HG03108 (cell line): ENCODE measurements around the gene COL24A1.
"Not testable (repeated sequence)": the region's sequence is repeated elsewhere in the genome, so short reads cannot be mapped to it uniquely, and the experiment has no call there.

Experiments used
- ATAC-seq: cut with Tn5 transposase; IDR thresholded peaks from one replicate; pipeline ENCODE4 v1.9.1; 2021; ENCODE audit warnings: moderate library complexity; ENCODE audit not compliant: unreplicated experiment

The COL24A1 gene

DNA sequence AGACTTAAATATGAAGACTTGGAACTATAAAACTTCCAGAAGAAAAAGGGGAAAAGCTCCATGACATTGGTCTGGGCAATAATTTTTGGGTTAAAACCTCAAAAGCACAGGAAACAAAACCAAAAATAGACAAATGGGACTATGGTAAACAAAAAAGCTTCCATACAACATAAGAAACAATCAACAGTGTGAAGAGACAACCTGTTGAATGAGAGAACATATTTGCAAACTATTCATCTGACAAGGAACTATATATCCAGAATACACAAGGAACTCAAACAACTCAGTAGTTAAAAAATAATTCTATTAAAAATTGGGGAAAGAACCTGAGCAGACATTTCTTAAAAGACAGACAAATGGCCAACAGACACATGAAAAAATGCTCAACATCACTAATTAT lies 255.7 kb downstream of the COL24A1 start:
- no peak for ATAC-seq

DNA sequence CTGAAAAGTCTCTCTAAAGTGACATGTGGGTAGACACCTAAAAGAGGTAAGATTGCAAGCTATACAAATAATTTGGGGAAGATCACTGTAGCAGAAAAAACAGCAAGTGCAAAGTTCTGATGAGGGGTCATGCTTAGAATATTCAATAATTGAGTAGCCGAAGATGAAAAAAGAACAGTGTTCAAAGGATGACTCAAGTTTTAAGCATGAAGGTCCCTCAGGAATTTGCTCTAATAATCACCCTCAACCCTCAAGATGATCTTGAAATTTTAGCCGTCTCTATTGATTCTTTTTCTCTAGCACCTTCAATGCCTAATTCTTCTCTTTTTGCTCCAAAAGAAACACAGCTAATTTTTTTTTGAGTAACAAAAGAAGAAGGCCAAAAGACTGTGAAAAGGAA lies 257.7 kb downstream of the COL24A1 start:
- ATAC-seq: no peak

DNA sequence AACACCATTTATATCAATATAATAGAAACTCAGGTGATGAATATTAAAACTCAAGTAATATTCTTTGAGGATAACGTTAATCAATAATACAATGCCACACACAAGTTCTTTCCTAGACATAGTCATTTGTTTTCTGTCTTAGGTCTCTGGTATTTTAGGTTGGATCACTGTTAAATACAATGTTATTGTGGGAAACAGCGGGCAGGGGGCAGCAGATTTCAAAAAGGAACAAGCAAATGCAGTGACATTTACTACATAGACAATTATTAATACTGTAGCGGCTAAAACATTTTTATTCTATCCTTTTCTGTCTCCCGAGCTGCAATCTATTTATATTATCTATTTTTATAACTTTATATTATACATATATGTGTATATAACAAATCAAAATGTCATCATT lies 261.9 kb downstream of the COL24A1 start:
- peak; percentile 64 for ATAC-seq

DNA sequence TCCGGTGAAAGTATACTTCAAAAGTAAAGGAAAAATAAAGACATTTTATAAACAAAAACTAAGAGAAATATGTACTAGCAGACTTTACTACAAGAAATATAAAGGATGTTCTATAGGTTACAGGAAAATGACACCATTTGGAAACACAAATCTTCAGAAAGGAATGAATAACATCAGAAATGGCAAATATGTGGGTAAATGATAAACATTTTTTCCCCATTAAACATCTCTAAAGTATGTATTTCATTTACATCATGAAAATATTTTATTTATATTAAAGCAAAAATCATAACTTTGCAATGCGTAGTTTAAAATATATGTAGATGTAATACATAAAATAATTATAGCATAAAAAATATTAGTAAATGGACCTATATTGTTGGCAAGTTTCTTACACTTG lies 264.2 kb downstream of the COL24A1 start:
- ATAC-seq: no peak

DNA sequence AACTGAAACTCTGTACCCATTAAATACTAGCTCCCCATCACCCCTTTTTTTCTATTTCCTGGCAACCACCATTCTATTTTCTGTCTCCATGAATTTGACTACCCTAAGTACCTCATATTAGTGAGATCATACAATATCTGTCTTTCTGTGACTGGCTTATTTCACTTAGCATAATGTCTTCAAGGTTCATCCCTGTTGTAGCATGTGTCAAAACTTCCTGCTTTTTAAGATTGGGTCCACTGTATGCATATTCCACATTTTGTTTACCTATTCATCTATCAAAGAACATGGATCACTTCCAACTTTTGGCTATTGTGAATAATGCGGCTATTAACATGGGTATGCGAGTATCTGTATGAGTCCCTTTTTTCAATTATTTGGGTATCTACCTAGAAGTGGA lies 266.7 kb downstream of the COL24A1 start:
- ATAC-seq: no peak

DNA sequence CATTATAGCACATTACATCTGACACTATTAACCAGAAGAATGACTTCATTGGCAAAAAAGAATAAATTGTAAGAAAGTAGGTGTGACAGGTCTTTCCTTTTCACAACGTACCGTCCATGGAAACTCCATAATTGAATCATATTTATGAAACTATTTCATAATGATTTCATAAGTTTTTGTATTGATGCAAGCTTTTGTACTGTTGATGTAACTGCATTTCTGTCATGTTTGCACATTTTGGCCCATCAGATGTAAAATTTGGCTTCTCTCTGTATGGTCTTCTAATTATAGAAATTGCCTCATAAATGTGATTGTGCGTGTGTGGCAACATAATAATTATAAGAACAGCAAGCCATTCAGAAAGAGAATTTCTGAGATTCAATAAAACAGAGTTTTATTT lies 267.7 kb downstream of the COL24A1 start:
- no peak for ATAC-seq

DNA sequence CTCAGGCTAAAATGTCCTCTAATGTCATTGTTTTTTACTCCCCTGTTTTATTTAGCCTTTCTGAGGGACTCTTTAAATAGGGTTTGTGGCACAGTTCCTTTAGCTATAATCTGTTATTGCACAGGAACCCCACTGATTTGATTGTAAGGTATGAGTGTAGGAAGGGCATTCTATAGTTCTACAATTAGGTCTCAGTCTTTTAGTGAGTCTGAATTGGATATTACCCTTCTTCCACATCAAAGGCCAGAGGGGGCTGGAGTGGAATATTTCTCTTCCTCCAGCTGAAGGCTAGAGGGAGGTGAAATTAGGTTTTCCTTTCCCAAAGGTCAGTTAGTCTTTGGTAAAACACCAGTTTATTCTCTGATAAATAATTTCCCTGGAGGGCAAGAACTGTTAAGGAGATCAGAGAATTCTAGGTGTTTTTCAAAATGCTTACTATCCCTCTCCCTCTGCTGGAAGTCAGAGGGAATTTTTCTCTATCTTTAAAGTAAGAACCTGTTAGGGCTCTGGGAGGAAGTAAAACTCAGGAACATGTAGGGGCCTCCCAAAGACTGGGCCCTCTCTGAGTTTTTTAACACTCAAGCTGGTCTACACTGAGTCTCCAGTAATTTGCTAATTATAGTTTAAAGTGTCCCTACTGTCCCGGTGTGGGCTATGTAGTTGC lies 272.1 kb downstream of the COL24A1 start:
- no peak for ATAC-seq

DNA sequence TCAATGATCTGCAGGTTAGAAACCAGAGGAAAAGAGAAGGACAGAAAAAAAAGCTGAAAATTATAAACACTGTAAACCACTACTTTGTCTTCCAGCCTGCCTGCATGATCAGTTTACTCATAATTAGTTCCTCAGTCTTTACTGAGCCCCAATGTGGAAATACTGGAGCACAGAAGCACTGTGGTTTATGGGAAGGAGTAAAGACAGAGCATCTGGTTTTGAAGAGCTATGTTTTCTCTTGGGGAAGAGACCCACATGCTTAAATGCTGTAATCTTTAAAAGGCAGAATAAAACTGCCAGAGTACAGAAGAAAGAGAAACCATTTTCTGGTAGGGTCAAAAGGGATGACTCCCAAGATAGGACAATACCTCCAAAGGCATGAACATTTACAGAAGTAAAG lies 289.4 kb downstream of the COL24A1 start:
- no peak for ATAC-seq

DNA sequence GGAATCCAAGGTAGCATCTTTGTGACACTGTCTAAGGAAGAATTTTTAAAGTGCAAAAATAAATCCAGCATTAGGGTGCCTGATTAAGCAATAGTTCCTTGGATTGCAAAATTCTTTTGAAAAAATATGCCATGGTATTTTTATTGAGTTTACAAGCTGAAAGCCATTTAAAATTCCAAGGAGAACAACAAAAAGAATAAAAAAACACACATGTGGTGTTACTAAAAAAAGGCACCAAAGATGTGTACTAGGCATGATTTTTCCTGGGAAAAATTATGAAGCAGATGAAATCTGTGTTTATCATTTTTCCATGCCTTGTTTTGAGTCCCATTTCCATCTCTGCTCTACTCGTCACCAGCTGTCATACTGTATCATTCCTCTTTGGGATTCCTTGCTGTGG lies 291.4 kb downstream of the COL24A1 start:
- no peak for ATAC-seq

DNA sequence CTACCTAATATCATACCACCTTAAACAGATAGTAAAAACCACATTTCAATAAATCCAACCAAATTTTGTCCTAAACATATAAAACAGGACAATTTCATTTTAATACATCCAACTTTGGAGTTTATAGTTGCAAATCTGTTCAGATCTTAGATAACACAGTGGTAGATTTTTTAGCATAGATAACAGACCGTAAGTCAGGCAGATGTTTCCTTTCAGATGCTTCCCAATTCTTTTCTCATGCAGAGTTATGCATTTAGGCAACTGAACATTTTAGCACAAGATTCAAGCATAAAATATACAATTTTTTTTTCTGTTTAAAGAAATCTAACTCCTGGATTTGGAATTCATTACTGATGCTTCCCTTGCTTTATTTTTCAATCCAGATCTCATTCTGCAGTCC lies 291.8 kb downstream of the COL24A1 start:
- ATAC-seq: no peak

DNA sequence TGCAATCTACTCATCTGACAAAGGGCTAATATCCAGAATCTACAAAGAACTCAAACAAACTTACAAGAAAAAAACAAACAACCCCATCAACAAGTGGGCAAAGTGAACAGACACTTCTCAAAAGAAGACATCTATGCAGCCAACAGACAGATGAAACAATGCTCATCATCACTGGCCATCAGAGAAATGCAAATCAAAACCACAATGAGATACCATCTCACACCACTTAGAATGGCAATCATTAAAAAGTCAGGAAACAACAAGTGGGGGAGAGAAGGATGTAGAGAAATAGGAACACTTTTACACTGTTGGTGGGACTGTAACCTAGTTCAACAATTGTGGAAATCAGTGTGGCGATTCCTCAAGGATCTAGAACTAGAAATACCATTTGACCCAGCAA lies 292.9 kb downstream of the COL24A1 start:
- not testable (repeated sequence) for ATAC-seq

DNA sequence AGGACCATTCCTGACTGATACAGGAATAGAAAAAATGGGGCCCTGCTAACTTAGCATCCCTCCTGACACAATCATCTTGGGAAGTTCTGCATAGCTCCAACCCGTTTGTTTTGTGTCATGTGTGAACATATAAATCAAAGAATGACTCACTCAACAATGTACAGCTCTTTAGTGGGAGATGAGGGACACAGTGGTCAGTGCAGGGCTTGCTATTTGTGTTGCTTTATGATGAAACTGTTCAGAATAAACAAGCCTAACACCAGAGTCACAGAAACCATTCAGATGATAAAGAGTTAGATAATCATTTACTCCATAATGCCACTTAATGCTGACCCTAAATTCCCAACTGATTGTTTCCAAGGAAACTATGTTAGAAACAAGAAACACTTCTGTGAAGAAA lies 294.1 kb downstream of the COL24A1 start:
- ATAC-seq: no peak

DNA sequence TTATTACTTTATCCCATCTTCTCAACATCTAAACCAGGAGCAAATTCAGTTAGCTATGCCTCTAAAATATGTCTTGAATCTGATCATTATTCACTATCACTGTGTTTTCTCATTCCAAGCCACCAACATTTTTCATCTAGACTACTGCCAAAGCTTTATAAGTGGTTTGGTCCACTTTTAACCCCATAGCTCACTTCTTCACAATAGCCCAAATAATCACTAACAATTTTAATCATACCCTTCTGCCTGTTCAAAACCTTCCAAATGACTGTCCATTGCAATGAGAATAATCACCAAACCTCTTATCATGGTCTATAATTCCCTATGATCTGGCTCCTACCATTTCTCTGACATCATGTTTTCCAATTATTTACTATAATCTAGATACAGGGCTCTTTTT lies 298.6 kb downstream of the COL24A1 start:
- ATAC-seq: no peak

DNA sequence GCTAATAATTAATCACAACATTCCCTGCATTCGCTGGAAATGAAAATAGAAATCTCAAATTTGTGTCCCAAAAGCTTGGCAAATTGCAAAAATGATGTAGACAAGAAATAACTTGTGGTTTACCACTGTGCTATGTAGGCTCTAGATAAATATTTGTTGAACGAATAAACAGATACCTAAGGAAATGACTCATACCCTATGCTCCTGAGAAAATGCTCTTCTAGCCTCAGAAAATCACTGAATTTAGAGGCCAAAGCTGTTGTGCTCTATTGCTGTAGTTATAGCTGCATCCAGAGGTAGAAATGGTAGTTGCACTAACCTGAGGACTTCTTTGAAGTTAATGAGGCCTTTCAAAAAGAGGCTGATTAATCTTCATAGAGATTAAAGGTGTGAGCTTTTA lies 306.3 kb downstream of the COL24A1 start:
- ATAC-seq: no peak

DNA sequence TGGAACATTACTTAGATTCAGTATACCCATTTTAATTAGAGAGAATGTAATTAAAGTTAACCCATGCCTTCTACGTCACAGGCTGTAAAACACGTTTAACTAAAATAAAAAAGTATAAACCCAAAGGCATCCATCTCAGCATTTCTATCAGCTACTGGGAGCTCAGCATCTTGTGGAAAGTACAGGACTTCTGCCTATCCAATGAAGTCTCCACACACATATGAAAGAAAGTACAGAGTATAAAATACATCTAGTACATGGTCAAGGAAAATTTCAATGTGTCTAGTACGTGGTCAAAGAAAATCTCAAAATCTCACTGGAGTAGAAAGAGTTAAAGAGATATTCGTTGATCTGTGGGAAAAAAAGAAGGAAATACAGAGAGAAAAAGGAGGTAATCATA lies 306.9 kb downstream of the COL24A1 start:
- no peak for ATAC-seq

DNA sequence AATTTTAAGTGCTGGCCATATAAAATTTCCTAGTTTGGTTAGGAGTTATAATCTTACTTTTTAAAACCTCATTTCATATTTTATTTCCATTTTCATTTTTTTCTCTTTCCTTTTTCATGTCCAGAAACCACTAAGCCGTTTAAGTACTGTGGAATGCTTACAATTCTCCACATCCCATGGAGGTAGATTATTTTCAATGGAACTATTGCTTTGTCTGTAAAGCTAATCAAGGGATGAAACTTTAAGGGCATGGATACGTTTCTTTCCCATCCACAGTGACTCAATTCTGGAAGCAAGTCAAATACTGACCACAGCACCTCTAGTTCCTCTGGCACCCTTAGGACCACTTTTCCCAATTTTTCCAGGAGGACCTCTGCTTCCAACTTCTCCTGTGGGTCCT lies 309.2 kb downstream of the COL24A1 start:
- ATAC-seq: no peak

DNA sequence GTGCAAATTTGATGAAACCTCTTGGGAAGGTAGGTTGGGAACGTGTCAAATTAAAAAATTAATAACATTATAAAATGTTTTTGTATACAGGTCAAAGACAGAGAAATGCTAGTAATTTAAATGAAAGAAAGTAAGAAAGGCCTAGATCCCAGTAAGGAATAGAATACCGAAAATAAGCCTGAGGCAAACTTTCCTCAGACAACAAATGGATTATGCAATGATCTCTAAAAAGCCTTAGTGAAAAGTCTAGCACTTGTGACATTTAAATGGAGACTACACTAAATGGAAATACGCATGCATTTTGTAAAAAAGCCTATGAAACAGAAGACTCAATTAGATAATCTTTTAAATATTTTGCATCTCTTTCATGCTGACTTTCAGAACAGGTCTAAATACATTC lies 309.9 kb downstream of the COL24A1 start:
- ATAC-seq: no peak

DNA sequence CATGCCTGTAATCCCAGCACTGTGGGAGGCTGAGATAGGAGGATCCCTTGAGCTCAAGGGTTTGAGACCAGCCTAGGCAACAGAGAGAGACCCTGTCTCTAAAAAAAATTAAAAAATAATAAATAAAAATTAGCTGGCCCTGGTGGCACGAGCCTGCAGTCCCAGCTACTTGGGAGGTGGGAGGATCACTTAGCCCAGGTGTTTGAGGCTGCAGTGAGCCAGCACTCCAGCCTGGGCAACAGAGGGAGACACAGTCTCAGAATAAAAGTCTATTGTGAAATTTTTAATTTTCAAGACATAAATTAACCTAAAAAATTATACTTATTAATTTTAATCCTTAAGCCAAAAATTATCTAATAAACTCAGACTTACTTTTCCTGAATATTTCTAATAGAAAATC lies 317.1 kb downstream of the COL24A1 start:
- no peak for ATAC-seq

DNA sequence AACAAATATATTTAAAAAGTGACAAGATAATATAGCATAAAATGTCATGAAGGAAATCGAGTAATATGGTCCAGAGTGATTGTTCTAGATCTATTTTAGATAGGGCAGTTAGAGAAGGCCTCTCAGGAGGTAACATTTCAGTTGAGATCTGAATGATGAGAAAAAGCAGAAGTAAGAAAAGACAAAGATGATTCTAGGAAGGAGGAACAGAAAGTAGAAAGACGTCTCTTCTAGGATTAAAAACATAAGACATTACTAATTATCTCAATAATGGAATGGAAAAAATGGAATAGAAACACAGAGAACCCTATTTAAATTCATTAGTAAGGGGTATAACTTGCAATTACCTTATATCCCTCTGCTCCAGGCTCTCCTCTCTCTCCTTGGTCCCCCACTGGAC lies 318.3 kb downstream of the COL24A1 start:
- no peak for ATAC-seq

DNA sequence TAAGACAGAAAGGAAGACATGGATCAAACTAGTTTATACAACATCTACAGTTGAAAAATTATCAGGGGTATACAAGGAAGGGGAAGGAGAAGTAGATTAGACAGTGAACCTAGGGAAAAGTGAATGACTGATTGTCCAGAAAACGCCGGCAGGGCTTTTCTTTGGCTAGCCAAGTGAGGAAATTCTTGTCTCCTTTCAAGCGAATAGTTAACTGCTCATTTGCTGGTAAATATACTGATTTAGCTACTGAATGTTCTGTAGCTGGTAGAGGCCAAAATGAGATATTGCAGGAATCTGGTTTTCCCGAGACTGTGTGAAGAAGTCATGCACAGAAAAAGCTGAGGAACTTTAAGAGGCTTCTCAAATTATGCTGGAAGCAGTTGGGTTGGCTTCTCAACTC lies 319.8 kb downstream of the COL24A1 start:
- ATAC-seq: no peak

DNA sequence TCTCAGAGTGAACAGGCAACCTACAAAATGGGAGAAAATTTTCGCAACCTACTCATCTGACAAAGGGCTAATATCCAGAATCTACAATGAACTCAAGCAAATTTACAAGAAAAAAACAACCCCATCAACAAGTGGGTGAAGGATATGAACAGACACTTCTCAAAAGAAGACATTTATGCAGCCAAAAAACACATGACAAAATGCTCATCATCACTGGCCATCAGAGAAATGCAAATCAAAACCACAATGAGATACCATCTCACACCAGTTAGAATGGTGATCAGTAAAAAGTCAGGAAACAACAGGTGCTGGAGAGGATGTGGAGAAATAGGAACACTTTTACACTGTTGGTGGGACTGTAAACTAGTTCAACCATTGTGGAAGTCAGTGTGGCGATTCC lies 323.4 kb downstream of the COL24A1 start:
- ATAC-seq: not testable (repeated sequence)

DNA sequence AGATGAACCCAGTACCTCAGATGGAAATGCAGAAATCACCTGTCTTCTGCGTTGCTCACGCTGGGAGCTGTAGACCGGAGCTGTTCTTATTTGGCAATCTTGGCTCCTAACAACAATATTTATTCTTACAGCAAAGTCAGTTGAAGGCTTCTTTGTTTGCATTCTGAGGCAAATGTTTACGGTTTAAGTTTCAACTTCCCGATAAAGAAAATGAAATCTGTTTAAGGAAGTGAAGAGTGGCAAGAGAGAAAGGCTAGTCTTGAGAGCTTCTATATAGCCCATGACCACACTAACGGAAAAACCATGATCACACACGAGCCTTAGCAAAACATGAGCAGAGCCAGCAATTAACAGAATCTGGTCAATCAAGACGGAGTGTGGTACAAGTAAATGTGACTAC lies 325.7 kb downstream of the COL24A1 start:
- no peak for ATAC-seq

DNA sequence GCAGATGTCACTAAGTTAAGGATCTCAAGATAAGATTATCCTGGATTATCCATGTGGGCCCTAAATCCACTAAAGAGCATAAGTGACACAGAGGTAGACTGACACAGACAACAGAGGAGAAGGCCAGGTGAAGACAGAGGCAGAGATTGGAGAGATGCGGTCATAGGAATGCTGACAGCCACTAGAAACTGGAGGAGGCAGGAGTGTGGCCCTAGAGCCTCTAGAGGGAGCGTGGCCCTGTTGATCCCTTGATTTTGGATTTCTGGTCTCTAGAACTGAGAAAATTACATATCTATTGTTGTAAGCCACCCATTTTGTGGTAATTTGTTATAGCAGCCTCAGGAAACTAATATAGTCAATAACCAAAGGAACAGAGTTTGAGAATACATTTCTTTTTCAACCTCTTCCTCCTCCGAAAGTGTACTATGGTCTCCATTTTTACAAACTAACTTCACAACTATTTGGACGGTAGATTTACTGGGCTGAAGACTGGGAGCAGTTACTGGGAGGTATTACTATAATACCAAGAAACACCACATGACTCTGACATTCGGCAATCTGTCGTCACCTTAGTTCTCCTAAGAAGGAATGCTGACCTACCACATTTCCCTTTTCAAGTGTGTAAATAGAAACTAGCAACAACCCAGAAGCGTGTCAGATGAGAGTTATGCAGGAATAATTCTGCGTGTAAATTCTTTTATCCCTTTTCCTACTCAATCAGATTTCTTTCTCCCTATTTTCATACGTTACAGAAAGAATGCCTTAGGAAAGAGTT lies 332.3 kb downstream of the COL24A1 start:
- no peak for ATAC-seq
